Endothelial cell (in vitro differentiated cells): ENCODE measurements around the gene ZCWPW1. TPM values are rescaled to one million over a fixed set of nuclear protein-coding genes. Genes with fewer than 3 reads are reported as not detected.

Source experiments
- DNase-seq: peaks from one replicate; pipeline ENCODE4 v3.0.0; 2021; ENCODE audit warnings: low spot score
- H3K27ac Mint-ChIP-seq: one replicate; pipeline ENCODE4 v1.8.0; 2021; ENCODE audit warnings: mixed read lengths, inconsistent platforms; ENCODE audit not compliant: unreplicated experiment
- H3K27me3 Mint-ChIP-seq: one replicate; pipeline ENCODE4 v1.8.0; 2021; ENCODE audit warnings: mild to moderate bottlenecking, moderate library complexity, mixed read lengths, inconsistent platforms; ENCODE audit not compliant: unreplicated experiment
- H3K36me3 Mint-ChIP-seq: one replicate; pipeline ENCODE4 v1.8.0; 2021; ENCODE audit warnings: mild to moderate bottlenecking, low read depth, mixed read lengths, inconsistent platforms; ENCODE audit not compliant: unreplicated experiment
- H3K4me1 Mint-ChIP-seq: one replicate; pipeline ENCODE4 v1.8.0; 2021; ENCODE audit warnings: mild to moderate bottlenecking, mixed read lengths, inconsistent platforms; ENCODE audit not compliant: unreplicated experiment
- H3K4me3 Mint-ChIP-seq: one replicate; pipeline ENCODE4 v1.8.0; 2021; ENCODE audit warnings: mild to moderate bottlenecking, mixed read lengths, inconsistent platforms; ENCODE audit not compliant: unreplicated experiment
- H3K9me3 Mint-ChIP-seq: one replicate; pipeline ENCODE4 v1.8.0; 2021; ENCODE audit warnings: mixed read lengths, inconsistent platforms; ENCODE audit not compliant: unreplicated experiment
- total RNA-seq: library from RNA; stranded (reverse); fragmentation: NEBNext Ultra II Directional; extraction: Animal tissue kit (Norgen Biotek cat#: 25700); gene quantifications from one replicate; pipeline ENCODE4 v1.2.1, GENCODE V29; 2021; ENCODE audit not compliant: unreplicated experiment
- TF ChIP-seq, protein P1 (sequence below): fragments of 200-600 bp; sonication (generic); IDR thresholded peaks from one replicate; pipeline ENCODE4 v1.5.0; 2021; ENCODE audit warnings: antibody characterized with exemption; ENCODE audit not compliant: unreplicated experiment

Gene ZCWPW1
- total RNA-seq, 1 donor from 2014 or later = 2.2 TPM

- TF ChIP-seq, protein P1, sequence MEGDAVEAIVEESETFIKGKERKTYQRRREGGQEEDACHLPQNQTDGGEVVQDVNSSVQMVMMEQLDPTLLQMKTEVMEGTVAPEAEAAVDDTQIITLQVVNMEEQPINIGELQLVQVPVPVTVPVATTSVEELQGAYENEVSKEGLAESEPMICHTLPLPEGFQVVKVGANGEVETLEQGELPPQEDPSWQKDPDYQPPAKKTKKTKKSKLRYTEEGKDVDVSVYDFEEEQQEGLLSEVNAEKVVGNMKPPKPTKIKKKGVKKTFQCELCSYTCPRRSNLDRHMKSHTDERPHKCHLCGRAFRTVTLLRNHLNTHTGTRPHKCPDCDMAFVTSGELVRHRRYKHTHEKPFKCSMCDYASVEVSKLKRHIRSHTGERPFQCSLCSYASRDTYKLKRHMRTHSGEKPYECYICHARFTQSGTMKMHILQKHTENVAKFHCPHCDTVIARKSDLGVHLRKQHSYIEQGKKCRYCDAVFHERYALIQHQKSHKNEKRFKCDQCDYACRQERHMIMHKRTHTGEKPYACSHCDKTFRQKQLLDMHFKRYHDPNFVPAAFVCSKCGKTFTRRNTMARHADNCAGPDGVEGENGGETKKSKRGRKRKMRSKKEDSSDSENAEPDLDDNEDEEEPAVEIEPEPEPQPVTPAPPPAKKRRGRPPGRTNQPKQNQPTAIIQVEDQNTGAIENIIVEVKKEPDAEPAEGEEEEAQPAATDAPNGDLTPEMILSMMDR = no peak
- H3K27ac Mint-ChIP-seq = peak overlapping the region; percentile 38
Observed at GRCh38 chr7:100390286-100391009, 38.1 kb downstream of the ZCWPW1 start.

DNA sequence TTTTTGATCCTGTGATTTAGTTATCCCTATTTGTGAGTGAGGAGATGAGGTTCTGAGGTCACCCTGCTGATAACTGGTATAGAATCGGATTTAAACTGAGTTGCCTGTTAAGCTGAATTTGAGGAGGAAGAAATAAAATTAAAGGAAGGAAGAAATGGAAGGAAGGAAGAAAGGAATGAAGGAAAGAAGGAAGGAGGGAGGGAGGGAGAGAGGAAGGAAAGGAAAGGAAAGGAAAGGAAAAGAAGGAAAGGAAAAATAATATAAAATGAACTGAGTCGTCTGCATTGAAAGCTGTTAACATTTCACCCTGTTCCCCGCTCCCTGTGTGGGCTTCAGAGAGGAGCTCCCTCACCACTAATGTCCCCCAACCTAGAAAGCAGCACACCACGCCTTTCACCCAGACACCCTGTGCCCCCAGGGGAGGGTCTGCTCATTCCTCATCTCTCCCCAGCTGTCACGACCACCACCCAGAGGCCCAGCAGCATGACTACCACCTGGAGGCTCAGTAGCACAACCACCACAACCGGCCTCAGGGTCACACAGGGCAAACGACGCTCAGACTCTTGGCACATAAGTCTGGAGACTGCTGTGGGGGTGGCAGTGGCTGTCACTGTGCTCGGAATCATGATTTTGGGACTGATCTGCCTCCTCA lies 38.9 kb downstream of the ZCWPW1 start:
- Mint-ChIP-seq H3K9me3 (no peaks in the 10 kb centered on the region), H3K27me3 (peaks cover 6% of the 10 kb centered on the region)

More at GRCh38 chr7:100390286-100391009, 38.1 kb downstream of the ZCWPW1 start:
- Mint-ChIP-seq H3K4me3 (peak overlapping the region; percentile 1), H3K27me3 (peaks cover 6% of the 10 kb centered on the region), H3K9me3 (no peaks in the 10 kb centered on the region), H3K36me3 (no peaks in the 10 kb centered on the region), H3K4me1 (peaks cover 22% of the 10 kb centered on the region)
- no peak for DNase-seq

DNA sequence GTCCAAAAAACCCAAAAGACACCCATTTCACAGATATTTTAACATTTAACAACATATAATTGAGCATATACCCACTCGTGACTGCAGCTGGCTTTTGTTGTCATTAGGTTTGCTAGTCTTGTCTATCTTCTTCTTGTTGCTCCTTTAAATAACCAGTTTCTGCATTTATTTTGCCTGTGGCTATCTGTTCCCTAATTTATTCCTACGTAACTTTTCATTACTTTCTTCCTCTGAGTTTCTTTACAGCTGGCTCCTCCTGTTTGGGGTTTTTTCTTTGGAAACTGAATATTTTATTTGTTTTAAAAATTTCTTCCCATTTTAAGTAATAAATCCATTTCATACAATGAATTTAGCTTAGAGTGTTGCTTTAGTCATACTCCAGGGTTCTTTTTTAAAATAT lies 40.8 kb downstream of the ZCWPW1 start:
- no peak for DNase-seq
- Mint-ChIP-seq H3K27ac (no peak overlapping the region), H3K36me3 (peaks cover 6% of the 10 kb centered on the region), H3K4me1 (peaks cover 35% of the 10 kb centered on the region), H3K4me3 (no peak overlapping the region), H3K27me3 (peaks cover 6% of the 10 kb centered on the region), H3K9me3 (no peaks in the 10 kb centered on the region)
- TF ChIP-seq, protein P1 = no peak

More for the DNA sequence above, 38.9 kb downstream of the ZCWPW1 start:
- Mint-ChIP-seq H3K36me3 (no peaks in the 10 kb centered on the region), H3K27ac (peak overlapping the region; percentile 19), H3K4me3 (no peak overlapping the region), H3K4me1 (peaks cover 27% of the 10 kb centered on the region)
- TF ChIP-seq, protein P1 = no peak
- DNase-seq = no peak

DNA sequence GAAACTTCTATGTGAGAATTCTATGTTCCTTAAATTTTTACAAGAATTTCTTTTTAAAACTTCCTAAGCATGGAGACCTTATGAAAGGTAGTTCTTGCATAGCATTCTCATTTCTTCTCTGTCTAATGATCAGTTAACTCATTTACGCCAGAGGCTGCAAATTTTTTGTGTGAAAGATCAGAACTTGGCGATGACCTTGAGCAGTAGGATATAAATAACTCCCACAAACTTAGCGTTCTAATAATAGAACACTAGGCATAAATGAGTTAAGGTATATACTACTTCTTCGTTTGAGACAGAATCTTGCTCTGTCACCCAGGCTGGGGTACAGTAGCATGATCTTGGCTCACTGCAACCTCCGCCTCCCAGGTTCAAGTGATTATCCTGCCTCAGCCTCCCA lies 41.6 kb downstream of the ZCWPW1 start:
- H3K9me3 Mint-ChIP-seq = no peaks in the 10 kb centered on the region
- no peak overlapping the region for H3K4me3 Mint-ChIP-seq
- H3K27me3 Mint-ChIP-seq = peaks cover 6% of the 10 kb centered on the region
- no peak for DNase-seq
- H3K4me1 Mint-ChIP-seq = peaks cover 35% of the 10 kb centered on the region
- H3K36me3 Mint-ChIP-seq = peaks cover 9% of the 10 kb centered on the region
- H3K27ac Mint-ChIP-seq = no peak overlapping the region
- TF ChIP-seq, protein P1 = no peak
